Neural progenitor cell (in vitro differentiated cells): ENCODE data around the gene C11orf54. TPM values are rescaled to one million over a fixed set of nuclear protein-coding genes. Genes with fewer than 3 reads are reported as not detected.

ENCODE experiments used
- DNase-seq: peaks from one replicate; pipeline ENCODE4 v3.0.0-alpha.2; 2016; ENCODE audit warnings: low spot score
- H2AFZ ChIP-seq: fragments of 200-600 bp; sonication (generic); replicated peaks from 2 replicates; pipeline ENCODE4 v1.6.1; 2016; ENCODE audit warnings: antibody characterized with exemption
- H3F3A ChIP-seq: fragments of 200-600 bp; sonication (generic); 2 replicates; pipeline ENCODE4 v1.6.1; 2016; ENCODE audit warnings: antibody characterized with exemption, low read depth
- H3K27ac ChIP-seq: fragments of 200-600 bp; sonication (generic); 2 replicates; pipeline ENCODE4 v1.5.1; 2016; ENCODE audit warnings: mild to moderate bottlenecking
- H3K27me3 ChIP-seq: fragments of 200-600 bp; sonication (generic); 2 replicates; pipeline ENCODE4 v1.6.1; 2016; ENCODE audit warnings: mild to moderate bottlenecking, moderate library complexity
- H3K36me3 ChIP-seq: fragments of 200-600 bp; sonication (generic); 2 replicates; pipeline ENCODE4 v1.5.1; 2016
- H3K4me1 ChIP-seq: fragments of 200-600 bp; sonication (generic); 2 replicates; pipeline ENCODE4 v1.6.1; 2016; ENCODE audit warnings: mixed run types
- H3K4me2 ChIP-seq: fragments of 200-600 bp; sonication (generic); 2 replicates; pipeline ENCODE4 v1.6.1; 2016
- H3K4me3 ChIP-seq: fragments of 200-600 bp; sonication (generic); 2 replicates; pipeline ENCODE4 v1.5.1; 2016
- H3K79me2 ChIP-seq: fragments of 200-600 bp; sonication (generic); 2 replicates; pipeline ENCODE4 v1.6.1; 2016; ENCODE audit warnings: low read depth
- H3K9ac ChIP-seq: fragments of 200-600 bp; sonication (generic); 2 replicates; pipeline ENCODE4 v1.6.1; 2016
- H3K9me3 ChIP-seq: fragments of 200-600 bp; sonication (generic); 2 replicates; pipeline ENCODE4 v1.5.1; 2016; ENCODE audit warnings: low read depth
- H4K20me1 ChIP-seq: fragments of 200-600 bp; sonication (generic); 2 replicates; pipeline ENCODE4 v1.6.1; 2016; ENCODE audit warnings: low read depth
- H3K27ac Mint-ChIP-seq: 3 replicates; pipeline ENCODE4 v1.8.0; 2021; ENCODE audit warnings: mixed read lengths
- H3K27me3 Mint-ChIP-seq: 2 replicates; pipeline ENCODE4 v1.8.0; 2022; ENCODE audit warnings: low read depth, mild to moderate bottlenecking, inconsistent platforms, moderate library complexity, mixed read lengths; ENCODE audit not compliant: insufficient read depth
- H3K36me3 Mint-ChIP-seq: 3 replicates; pipeline ENCODE4 v1.8.0; 2021; ENCODE audit warnings: mixed read lengths
- H3K4me1 Mint-ChIP-seq: 3 replicates; pipeline ENCODE4 v1.8.0; 2021; ENCODE audit warnings: mixed read lengths
- H3K4me3 Mint-ChIP-seq: 3 replicates; pipeline ENCODE4 v1.8.0; 2021; ENCODE audit warnings: mild to moderate bottlenecking, moderate library complexity, mixed read lengths
- H3K9me3 Mint-ChIP-seq: 3 replicates; pipeline ENCODE4 v1.8.0; 2020; ENCODE audit warnings: mixed read lengths
- EZH2 ChIP-seq: fragments of 200-600 bp; sonication (generic); IDR thresholded peaks from 2 replicates; pipeline ENCODE4 v1.6.1; 2017; ENCODE audit warnings: antibody characterized with exemption, mild to moderate bottlenecking, moderate library complexity
- EZH2phosphoT487 ChIP-seq: fragments of 200-600 bp; sonication (generic); IDR thresholded peaks from 2 replicates; pipeline ENCODE4 v1.6.1; 2017; ENCODE audit warnings: antibody characterized with exemption
- total RNA-seq: library from RNA; depleted of rRNA; stranded (reverse); fragments of >200 nt; gene quantifications from 2 replicates; pipeline ENCODE4 v1.2.3, GENCODE V29; 2015; ENCODE audit warnings: low replicate concordance
- TF ChIP-seq, protein P1 (sequence below): fragments of 200-600 bp; sonication (generic); IDR thresholded peaks from 2 replicates; pipeline ENCODE4 v1.5.1; 2017; ENCODE audit warnings: antibody characterized with exemption, mild to moderate bottlenecking

C11orf54 gene
- total RNA-seq, 1 donor from 2014 or later: 44.3 TPM

DNA sequence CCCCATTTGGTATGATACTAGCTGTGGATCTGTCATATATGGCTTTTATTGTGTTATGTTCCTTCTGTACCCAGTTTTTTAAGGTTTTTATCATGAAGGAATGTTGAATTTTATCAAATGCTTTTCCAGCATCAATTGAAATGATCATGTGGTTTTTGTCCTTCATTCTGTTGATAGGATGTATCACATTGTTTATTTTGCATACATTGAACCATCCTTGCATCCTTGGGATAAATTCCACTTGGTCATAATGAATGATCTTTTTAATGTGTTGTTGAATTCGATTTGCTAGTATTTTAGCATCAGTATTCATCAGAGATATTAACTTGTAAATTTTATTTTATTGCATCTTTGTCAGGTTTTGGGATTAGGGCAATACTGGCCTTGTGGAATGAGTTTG, 31.2 kb upstream of the C11orf54 start:
- Histone ChIP-seq H3F3A (peaks cover 4% of the 10 kb centered on the region), H3K4me2 (no peak overlapping the region), H3K27ac (no peak overlapping the region), H4K20me1 (no peaks in the 10 kb centered on the region), H3K9ac (no peak overlapping the region), H3K79me2 (peaks cover 28% of the 10 kb centered on the region), H3K27me3 (no peaks in the 10 kb centered on the region), H3K36me3 (peaks cover 52% of the 10 kb centered on the region), H3K9me3 (peaks cover 15% of the 10 kb centered on the region), H3K4me3 (no peak overlapping the region), H2AFZ (no peak overlapping the region), H3K4me1 (no peaks in the 10 kb centered on the region)
- no peaks in the 10 kb centered on the region for H3K4me1 Mint-ChIP-seq
- H3K36me3 Mint-ChIP-seq: peaks cover 69% of the 10 kb centered on the region
- H3K9me3 Mint-ChIP-seq: peaks cover 31% of the 10 kb centered on the region
- TF ChIP-seq EZH2phosphoT487 (no peak), EZH2 (no peak)
- TF ChIP-seq, protein P1, sequence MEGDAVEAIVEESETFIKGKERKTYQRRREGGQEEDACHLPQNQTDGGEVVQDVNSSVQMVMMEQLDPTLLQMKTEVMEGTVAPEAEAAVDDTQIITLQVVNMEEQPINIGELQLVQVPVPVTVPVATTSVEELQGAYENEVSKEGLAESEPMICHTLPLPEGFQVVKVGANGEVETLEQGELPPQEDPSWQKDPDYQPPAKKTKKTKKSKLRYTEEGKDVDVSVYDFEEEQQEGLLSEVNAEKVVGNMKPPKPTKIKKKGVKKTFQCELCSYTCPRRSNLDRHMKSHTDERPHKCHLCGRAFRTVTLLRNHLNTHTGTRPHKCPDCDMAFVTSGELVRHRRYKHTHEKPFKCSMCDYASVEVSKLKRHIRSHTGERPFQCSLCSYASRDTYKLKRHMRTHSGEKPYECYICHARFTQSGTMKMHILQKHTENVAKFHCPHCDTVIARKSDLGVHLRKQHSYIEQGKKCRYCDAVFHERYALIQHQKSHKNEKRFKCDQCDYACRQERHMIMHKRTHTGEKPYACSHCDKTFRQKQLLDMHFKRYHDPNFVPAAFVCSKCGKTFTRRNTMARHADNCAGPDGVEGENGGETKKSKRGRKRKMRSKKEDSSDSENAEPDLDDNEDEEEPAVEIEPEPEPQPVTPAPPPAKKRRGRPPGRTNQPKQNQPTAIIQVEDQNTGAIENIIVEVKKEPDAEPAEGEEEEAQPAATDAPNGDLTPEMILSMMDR: no peak
- no peaks in the 10 kb centered on the region for H3K27me3 Mint-ChIP-seq
- DNase-seq: no peak
- no peak overlapping the region for H3K27ac Mint-ChIP-seq
- H3K4me3 Mint-ChIP-seq: no peak overlapping the region

GRCh38 chr11:93712678-93713077, 28.8 kb upstream of the C11orf54 start:
- Histone ChIP-seq H3K27me3 (no peaks in the 10 kb centered on the region), H3K79me2 (peaks cover 28% of the 10 kb centered on the region), H3F3A (peaks cover 4% of the 10 kb centered on the region), H4K20me1 (no peaks in the 10 kb centered on the region), H3K4me3 (no peak overlapping the region), H3K27ac (no peak overlapping the region), H3K9me3 (peaks cover 15% of the 10 kb centered on the region), H3K36me3 (peaks cover 43% of the 10 kb centered on the region), H3K4me2 (no peak overlapping the region), H2AFZ (no peak overlapping the region), H3K9ac (no peak overlapping the region), H3K4me1 (no peaks in the 10 kb centered on the region)
- Mint-ChIP-seq H3K27ac (no peak overlapping the region), H3K4me3 (no peak overlapping the region), H3K36me3 (peaks cover 60% of the 10 kb centered on the region), H3K9me3 (peaks cover 31% of the 10 kb centered on the region), H3K27me3 (no peaks in the 10 kb centered on the region), H3K4me1 (no peaks in the 10 kb centered on the region)
- no peak for TF ChIP-seq EZH2phosphoT487
- TF ChIP-seq, protein P1: no peak
- TF ChIP-seq EZH2: no peak
- DNase-seq: no peak

- no peak overlapping the region for H3K27ac ChIP-seq
- H3K4me3 ChIP-seq: no peak overlapping the region
- no peak overlapping the region for H3K27ac Mint-ChIP-seq
- H3F3A ChIP-seq: peaks cover 4% of the 10 kb centered on the region
- peaks cover 20% of the 10 kb centered on the region for H3K79me2 ChIP-seq
- no peak overlapping the region for H3K9ac ChIP-seq
- no peaks in the 10 kb centered on the region for H3K27me3 ChIP-seq
- H2AFZ ChIP-seq: no peak overlapping the region
- H3K4me1 Mint-ChIP-seq: no peaks in the 10 kb centered on the region
- peaks cover 15% of the 10 kb centered on the region for H3K36me3 ChIP-seq
- H3K4me3 Mint-ChIP-seq: no peak overlapping the region
- H4K20me1 ChIP-seq: no peaks in the 10 kb centered on the region
- H3K27me3 Mint-ChIP-seq: no peaks in the 10 kb centered on the region
- DNase-seq: peak; percentile 17
- H3K4me2 ChIP-seq: no peak overlapping the region
- TF ChIP-seq, protein P1: no peak
- TF ChIP-seq EZH2phosphoT487 (no peak), EZH2 (no peak)
- H3K36me3 Mint-ChIP-seq: peaks cover 32% of the 10 kb centered on the region
- H3K4me1 ChIP-seq: no peaks in the 10 kb centered on the region
- no peaks in the 10 kb centered on the region for H3K9me3 ChIP-seq
- peaks cover 6% of the 10 kb centered on the region for H3K9me3 Mint-ChIP-seq
Observed at GRCh38 chr11:93715797-93716396, 25.6 kb upstream of the C11orf54 start.
